NCI-H524 (cell line): ENCODE data around the gene MX2.
A peak's percentile ranks its signal among the peaks of the same experiment; 100 is the strongest.

Experiments used
- DNase-seq, 2 experiments: peaks; one replicate each; lab custom pipeline; 2025; lab: John Stamatoyannopoulos, UW

Gene MX2

GRCh38 chr21:41363370-41364270 is 1.8 kb downstream of the MX2 start:
- no peak for DNase-seq

- no peak for DNase-seq
Measured at GRCh38 chr21:41364308-41364707, 2.5 kb downstream of the MX2 start.

- DNase-seq = no peak
Measured at GRCh38 chr21:41365377-41366107, 3.7 kb downstream of the MX2 start.

GRCh38 chr21:41366522-41367151 is 4.8 kb downstream of the MX2 start:
- no peak for DNase-seq

GRCh38 chr21:41367301-41367944 is 5.6 kb downstream of the MX2 start:
- DNase-seq = no peak

GRCh38 chr21:41367945-41368734 is 6.3 kb downstream of the MX2 start:
- no peak for DNase-seq

- DNase-seq = no peak
Measured at GRCh38 chr21:41368735-41369104, 6.9 kb downstream of the MX2 start.

GRCh38 chr21:41369105-41369919 is 7.5 kb downstream of the MX2 start:
- DNase-seq = peak in 1 of 2 experiments; percentile 39

GRCh38 chr21:41369920-41370839 is 8.4 kb downstream of the MX2 start:
- no peak for DNase-seq

- no peak for DNase-seq
Measured at GRCh38 chr21:41370840-41371684, 9.2 kb downstream of the MX2 start.

- no peak for DNase-seq
Measured at GRCh38 chr21:41371685-41372030, 9.8 kb downstream of the MX2 start.

- DNase-seq = no peak
Measured at GRCh38 chr21:41373253-41373652, 11.4 kb downstream of the MX2 start.

- DNase-seq = no peak
Measured at GRCh38 chr21:41373763-41374162, 11.9 kb downstream of the MX2 start.

- DNase-seq = no peak
Measured at GRCh38 chr21:41374177-41374712, 12.4 kb downstream of the MX2 start.

GRCh38 chr21:41374867-41375533 is 13.2 kb downstream of the MX2 start:
- DNase-seq = no peak

GRCh38 chr21:41375875-41376274 is 14.0 kb downstream of the MX2 start:
- no peak for DNase-seq

GRCh38 chr21:41377715-41378114 is 15.9 kb downstream of the MX2 start:
- DNase-seq = no peak

GRCh38 chr21:41378849-41379248 is 17.0 kb downstream of the MX2 start:
- DNase-seq = no peak
